Spleen (tissue), 7 donors: ENCODE data around the gene HGFAC.

Experiments used
- CTCF ChIP-seq, 11 experiments: fragments of 200-600 bp in 7 of 11; fragments of 450-650 bp in 4 of 11; sonication (generic) in 4 of 11; IDR thresholded peaks in 8 of 11; conservative IDR thresholded peaks in 3 of 11; 1 replicate in 7 of 11; 2 replicates in 4 of 11; pipeline versions ENCODE4 v1.4.0 to v1.8.0; 2016 to 2021; ENCODE audit warnings: antibody characterized with exemption in 11 of 11, inconsistent platforms in 4 of 11, mild to moderate bottlenecking in 1 of 11
- POLR2A ChIP-seq, 3 donors: fragments of 450-650 bp; IDR thresholded peaks; one replicate each; pipeline ENCODE4 v1.5.1; 2017; ENCODE audit warnings: antibody characterized with exemption in 3 of 3, mild to moderate bottlenecking in 1 of 3
- POLR2AphosphoS5 ChIP-seq, 3 donors: sonication (generic); formaldehyde crosslinking; IDR thresholded peaks; one replicate each; pipeline ENCODE4 v1.5.1; 2017; ENCODE audit warnings: antibody characterized with exemption in 3 of 3
- donor health status: DM: no; HTN: no; CAD: no; lungs with moderate emphysema.
- donor health status: DM: no; HTN: no; CAD: no.
- donor health status: DM: no; HTN: no; CAD: no.

- TF ChIP-seq CTCF (IDR thresholded peaks at IDR 0.05 in 8 of 11, conservative IDR thresholded peaks at IDR 0.05 in 3 of 11), result no peak
- TF ChIP-seq POLR2AphosphoS5 (IDR thresholded peaks at IDR 0.05), result no peak
- TF ChIP-seq POLR2A (IDR thresholded peaks at IDR 0.05), result no peak
Measured at GRCh38 chr4:3427706-3428446, 13.9 kb upstream of the HGFAC start.
